Rectal smooth muscle tissue (tissue), 1 donor: ENCODE results near the gene ETV6.

Experiments
- H3K27ac ChIP-seq: one replicate; pipeline ENCODE4 v1.7.0; 2013; ENCODE audit warnings: low read depth, low read length, inconsistent platforms
- H3K27me3 ChIP-seq: one replicate; pipeline ENCODE4 v1.7.0; 2013; ENCODE audit warnings: low read length; ENCODE audit not compliant: control insufficient read depth, insufficient read depth
- H3K36me3 ChIP-seq: one replicate; pipeline ENCODE4 v1.7.0; 2013; ENCODE audit warnings: low read length; ENCODE audit not compliant: control insufficient read depth, insufficient read depth
- H3K4me1 ChIP-seq: one replicate; pipeline ENCODE4 v1.7.0; 2013; ENCODE audit warnings: low read length; ENCODE audit not compliant: control insufficient read depth, insufficient read depth
- H3K4me3 ChIP-seq: one replicate; pipeline ENCODE4 v1.7.0; 2013; ENCODE audit warnings: low read length
- H3K9ac ChIP-seq: one replicate; pipeline ENCODE4 v1.7.0; 2013; ENCODE audit warnings: low read length

ETV6 gene

GRCh38 chr12:11805043-11805442, 155.6 kb downstream of the ETV6 start:
- H3K4me1 ChIP-seq: no peaks in the 10 kb centered on the region
- H3K36me3 ChIP-seq: no peaks in the 10 kb centered on the region
- no peaks in the 10 kb centered on the region for H3K27me3 ChIP-seq
- H3K4me3 ChIP-seq: no peak overlapping the region
- no peak overlapping the region for H3K27ac ChIP-seq
- H3K9ac ChIP-seq: no peak overlapping the region

GRCh38 chr12:11805680-11806079, 156.2 kb downstream of the ETV6 start:
- H3K9ac ChIP-seq: no peak overlapping the region

GRCh38 chr12:11807458-11807857, 158.0 kb downstream of the ETV6 start:
- Histone ChIP-seq H3K27me3 (no peaks in the 10 kb centered on the region), H3K36me3 (no peaks in the 10 kb centered on the region), H3K4me1 (peaks cover 20% of the 10 kb centered on the region), H3K9ac (no peak overlapping the region), H3K4me3 (no peak overlapping the region), H3K27ac (no peak overlapping the region)

More at GRCh38 chr12:11805680-11806079, 156.2 kb downstream of the ETV6 start:
- Histone ChIP-seq H3K27me3 (no peaks in the 10 kb centered on the region), H3K4me3 (no peak overlapping the region), H3K27ac (no peak overlapping the region), H3K36me3 (no peaks in the 10 kb centered on the region), H3K4me1 (peaks cover 4% of the 10 kb centered on the region)

GRCh38 chr12:11808931-11809330, 159.5 kb downstream of the ETV6 start:
- H3K36me3 ChIP-seq: no peaks in the 10 kb centered on the region
- peaks cover 33% of the 10 kb centered on the region for H3K4me1 ChIP-seq
- no peaks in the 10 kb centered on the region for H3K27me3 ChIP-seq
- H3K4me3 ChIP-seq: no peak overlapping the region
- no peak overlapping the region for H3K27ac ChIP-seq
- H3K9ac ChIP-seq: no peak overlapping the region

GRCh38 chr12:11810206-11810545, 160.7 kb downstream of the ETV6 start:
- H3K27me3 ChIP-seq: no peaks in the 10 kb centered on the region
- no peak overlapping the region for H3K9ac ChIP-seq
- no peaks in the 10 kb centered on the region for H3K36me3 ChIP-seq
- H3K4me3 ChIP-seq: no peak overlapping the region
- peak overlapping the region; percentile 54 for H3K27ac ChIP-seq
- peaks cover 41% of the 10 kb centered on the region for H3K4me1 ChIP-seq

GRCh38 chr12:11811008-11811407, 161.5 kb downstream of the ETV6 start:
- H3K9ac ChIP-seq: no peak overlapping the region
- H3K36me3 ChIP-seq: no peaks in the 10 kb centered on the region
- peak overlapping the region; percentile 54 for H3K27ac ChIP-seq
- H3K4me1 ChIP-seq: peaks cover 41% of the 10 kb centered on the region
- H3K4me3 ChIP-seq: no peak overlapping the region
- no peaks in the 10 kb centered on the region for H3K27me3 ChIP-seq

GRCh38 chr12:11812241-11812585, 162.7 kb downstream of the ETV6 start:
- no peak overlapping the region for H3K4me3 ChIP-seq
- H3K9ac ChIP-seq: no peak overlapping the region
- peaks cover 41% of the 10 kb centered on the region for H3K4me1 ChIP-seq
- H3K27me3 ChIP-seq: no peaks in the 10 kb centered on the region
- H3K36me3 ChIP-seq: no peaks in the 10 kb centered on the region
- H3K27ac ChIP-seq: peak overlapping the region; percentile 78

- Histone ChIP-seq H3K27ac (peak overlapping the region; percentile 78), H3K4me3 (peak overlapping the region; percentile 56), H3K36me3 (no peaks in the 10 kb centered on the region), H3K27me3 (no peaks in the 10 kb centered on the region), H3K9ac (no peak overlapping the region), H3K4me1 (peaks cover 41% of the 10 kb centered on the region)
Observed at GRCh38 chr12:11812586-11813437, 163.3 kb downstream of the ETV6 start.

GRCh38 chr12:11813438-11813813, 164.0 kb downstream of the ETV6 start:
- Histone ChIP-seq H3K4me1 (peaks cover 41% of the 10 kb centered on the region), H3K27ac (peak overlapping the region; percentile 78), H3K27me3 (no peaks in the 10 kb centered on the region), H3K4me3 (peak overlapping the region; percentile 56), H3K36me3 (no peaks in the 10 kb centered on the region), H3K9ac (no peak overlapping the region)

GRCh38 chr12:11814374-11814773, 164.9 kb downstream of the ETV6 start:
- H3K4me1 ChIP-seq: peaks cover 41% of the 10 kb centered on the region
- no peak overlapping the region for H3K4me3 ChIP-seq
- no peaks in the 10 kb centered on the region for H3K27me3 ChIP-seq
- H3K36me3 ChIP-seq: no peaks in the 10 kb centered on the region
- H3K9ac ChIP-seq: no peak overlapping the region
- peak overlapping the region; percentile 11 for H3K27ac ChIP-seq

- Histone ChIP-seq H3K4me1 (peaks cover 40% of the 10 kb centered on the region), H3K36me3 (no peaks in the 10 kb centered on the region), H3K27ac (no peak overlapping the region), H3K4me3 (no peak overlapping the region), H3K27me3 (no peaks in the 10 kb centered on the region), H3K9ac (no peak overlapping the region)
Observed at GRCh38 chr12:11815397-11815796, 165.9 kb downstream of the ETV6 start.

- Histone ChIP-seq H3K36me3 (no peaks in the 10 kb centered on the region), H3K4me1 (peaks cover 8% of the 10 kb centered on the region), H3K9ac (no peak overlapping the region), H3K27me3 (no peaks in the 10 kb centered on the region), H3K27ac (no peak overlapping the region), H3K4me3 (no peak overlapping the region)
Observed at GRCh38 chr12:11819643-11820042, 170.2 kb downstream of the ETV6 start.

GRCh38 chr12:11820476-11820875, 171.0 kb downstream of the ETV6 start:
- no peak overlapping the region for H3K4me3 ChIP-seq
- H3K9ac ChIP-seq: no peak overlapping the region
- H3K27ac ChIP-seq: no peak overlapping the region
- peaks cover 5% of the 10 kb centered on the region for H3K4me1 ChIP-seq
- no peaks in the 10 kb centered on the region for H3K36me3 ChIP-seq
- no peaks in the 10 kb centered on the region for H3K27me3 ChIP-seq
